HTERT RPE-1 (cell line): ENCODE data around the gene PTH2R.
"Not testable (repeated sequence)": the region's sequence is repeated elsewhere in the genome, so short reads cannot be mapped to it uniquely, and the experiment has no call there.

Source experiments
- in situ Hi-C: fragments of 300-500 bp; cut with MboI; formaldehyde crosslinking; loops from 4 replicates; pipeline ENCODE4 v1.14.3; 2020; ENCODE audit warnings: low sequenced_read_pairs

Gene PTH2R

DNA sequence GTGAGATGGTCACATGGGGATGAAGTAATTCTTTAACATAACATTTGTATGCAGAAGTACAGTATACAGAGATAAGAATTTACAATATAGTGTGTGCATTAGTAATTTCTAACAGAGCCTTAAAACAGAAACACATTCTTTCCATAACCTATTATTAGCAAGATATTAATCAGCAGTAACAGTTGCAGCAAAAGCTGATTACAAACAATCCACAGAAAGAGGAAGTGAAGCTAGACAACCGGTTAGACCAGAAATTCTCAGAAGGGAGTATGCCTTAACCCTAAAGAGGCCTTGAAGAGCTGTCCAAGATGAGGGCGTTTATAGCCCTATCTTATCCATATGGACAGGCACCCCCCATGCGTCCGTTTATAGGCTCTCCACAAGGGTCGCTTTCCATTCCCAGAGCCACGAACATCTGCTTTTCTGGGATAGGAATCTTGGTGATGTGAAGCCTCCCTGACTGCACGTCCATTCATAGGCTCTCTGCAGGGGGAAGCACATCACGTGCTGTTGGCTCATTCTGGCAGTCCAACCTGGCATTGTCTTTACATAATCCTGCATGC, 75.9 kb downstream of the PTH2R start:
- in situ Hi-C loops: not testable (repeated sequence)

DNA sequence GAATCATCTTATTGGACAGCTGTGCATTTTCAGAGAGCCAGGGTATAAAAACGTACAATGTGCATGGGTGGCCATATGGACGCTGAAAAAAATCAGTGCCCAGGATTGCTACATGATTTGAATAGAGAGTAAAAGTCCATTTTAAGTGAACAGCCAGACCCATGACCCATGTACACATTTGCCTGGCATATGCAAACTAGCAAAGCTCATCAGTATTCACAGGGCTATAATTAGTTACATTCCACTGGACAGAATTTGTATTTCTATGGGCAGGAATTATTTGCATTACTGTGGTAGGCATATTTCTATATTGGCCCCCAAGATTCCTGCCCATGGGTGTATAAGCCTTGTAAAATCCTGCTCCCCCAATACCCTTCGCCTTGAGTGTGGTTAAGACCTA, 78.8 kb downstream of the PTH2R start:
- in situ Hi-C loops: no loop called here

DNA sequence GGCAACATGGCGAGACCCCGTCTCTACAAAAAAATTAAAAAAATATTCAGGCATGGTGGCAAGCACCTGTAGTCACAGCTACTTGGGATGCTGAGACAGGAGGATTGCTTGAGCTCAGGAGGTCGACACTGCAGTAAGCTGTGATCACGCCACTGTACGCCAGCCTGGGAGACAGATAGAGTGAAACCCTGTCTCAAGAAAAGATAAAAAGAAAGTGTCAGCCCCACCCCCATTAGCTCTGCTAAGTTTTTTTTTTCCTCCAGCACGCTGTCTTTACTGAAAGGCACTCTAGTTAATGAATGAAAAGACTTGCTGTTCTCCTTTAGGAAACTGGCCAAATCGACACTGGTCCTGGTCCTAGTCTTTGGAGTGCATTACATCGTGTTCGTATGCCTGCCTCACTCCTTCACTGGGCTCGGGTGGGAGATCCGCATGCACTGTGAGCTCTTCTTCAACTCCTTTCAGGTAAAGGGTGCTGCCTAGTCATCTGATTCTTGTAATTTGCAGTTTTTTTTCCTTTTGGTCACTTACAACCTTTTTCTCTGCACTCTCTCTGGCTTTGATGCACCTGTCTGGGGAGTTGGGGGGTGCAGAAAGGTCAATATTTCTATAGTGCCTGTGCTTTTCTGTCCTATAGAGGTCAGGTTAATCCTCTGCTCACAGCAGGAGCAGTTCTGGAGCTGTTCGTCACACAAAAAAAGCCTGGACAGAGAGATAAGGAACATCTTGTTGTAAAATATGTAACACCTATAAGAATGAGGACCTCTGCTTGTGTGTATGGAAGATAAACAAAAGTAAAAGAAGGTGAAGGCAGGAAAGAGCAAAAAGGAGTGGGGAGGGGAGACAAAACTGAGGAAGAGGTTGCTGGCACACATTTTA, 82.3 kb downstream of the PTH2R start:
- in situ Hi-C loops: no loop called here

DNA sequence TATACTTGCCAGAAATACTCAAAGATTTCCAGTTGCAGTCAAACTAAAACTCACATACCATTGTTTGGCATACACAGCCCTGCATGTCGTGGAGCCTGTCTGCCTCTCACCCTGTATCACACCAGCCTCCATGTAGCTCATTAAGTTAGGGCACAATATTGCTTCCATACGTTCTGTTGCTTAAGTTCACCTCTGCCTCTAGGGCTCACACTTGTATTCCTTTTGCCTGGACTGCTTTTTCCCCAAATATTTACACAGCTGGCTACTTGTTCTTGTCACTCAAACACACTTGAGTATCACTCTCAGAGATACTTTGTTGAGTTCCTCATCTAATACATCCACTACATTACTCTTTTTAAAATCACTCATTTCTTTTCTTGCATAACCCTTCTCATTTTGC, 83.1 kb downstream of the PTH2R start:
- in situ Hi-C loops: no loop called here

DNA sequence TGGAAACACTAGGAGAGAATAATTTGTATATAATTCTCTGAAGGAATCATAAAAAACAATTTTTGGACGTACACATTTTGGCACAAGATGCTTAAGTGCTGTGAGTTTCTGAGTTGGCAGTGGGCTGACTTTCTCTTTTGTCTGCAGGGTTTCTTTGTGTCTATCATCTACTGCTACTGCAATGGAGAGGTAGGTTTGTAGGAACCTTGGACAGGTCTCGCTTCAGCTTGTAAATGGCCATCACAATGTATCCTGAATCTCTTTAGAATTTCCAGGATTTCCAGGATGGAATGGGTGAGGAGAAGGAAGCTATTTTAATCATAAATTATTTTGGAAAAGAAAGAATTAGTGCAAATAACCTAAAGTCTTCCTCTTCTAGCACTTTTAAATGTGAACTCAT, 83.9 kb downstream of the PTH2R start:
- in situ Hi-C loops: no loop called here

DNA sequence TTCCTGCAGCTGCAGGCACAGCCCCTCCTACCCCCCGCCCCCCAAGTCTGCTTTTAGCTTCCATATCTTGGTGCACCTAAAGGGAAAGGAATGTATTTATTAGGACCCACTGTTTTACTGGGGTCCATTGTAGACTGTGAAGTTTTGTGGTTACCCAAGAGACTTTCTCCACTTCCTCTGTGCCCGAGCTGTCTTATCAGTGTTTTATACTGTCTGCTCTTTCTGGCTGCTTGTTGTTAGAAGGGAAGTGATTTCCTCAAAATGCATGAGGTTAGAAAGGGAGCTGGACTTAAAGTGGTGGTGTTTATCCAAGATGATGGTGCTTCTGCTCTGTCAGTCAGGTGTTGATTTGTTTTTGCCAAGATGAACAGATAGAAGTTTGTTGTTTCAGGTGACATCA, 85.0 kb downstream of the PTH2R start:
- in situ Hi-C loops: no loop called here

DNA sequence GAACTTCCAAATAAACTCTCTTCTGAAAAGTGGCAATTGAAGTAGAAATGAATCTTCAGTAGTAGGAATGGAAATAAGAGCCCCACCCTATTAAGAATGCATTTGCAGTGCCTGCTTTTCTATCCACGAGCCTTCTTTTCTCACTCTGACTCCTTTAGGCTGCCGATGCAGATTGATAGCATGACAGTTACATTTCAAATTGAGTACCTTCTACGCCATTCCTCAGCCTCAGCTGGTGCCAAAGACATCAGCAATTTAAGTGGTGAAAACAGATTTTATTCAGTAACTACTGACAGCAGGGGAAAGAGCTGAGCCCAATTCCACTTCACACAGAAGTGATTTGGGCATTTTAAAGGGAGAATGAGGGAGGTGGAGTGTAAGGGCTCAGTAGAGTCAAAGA, 85.5 kb downstream of the PTH2R start:
- in situ Hi-C loops: no loop called here

DNA sequence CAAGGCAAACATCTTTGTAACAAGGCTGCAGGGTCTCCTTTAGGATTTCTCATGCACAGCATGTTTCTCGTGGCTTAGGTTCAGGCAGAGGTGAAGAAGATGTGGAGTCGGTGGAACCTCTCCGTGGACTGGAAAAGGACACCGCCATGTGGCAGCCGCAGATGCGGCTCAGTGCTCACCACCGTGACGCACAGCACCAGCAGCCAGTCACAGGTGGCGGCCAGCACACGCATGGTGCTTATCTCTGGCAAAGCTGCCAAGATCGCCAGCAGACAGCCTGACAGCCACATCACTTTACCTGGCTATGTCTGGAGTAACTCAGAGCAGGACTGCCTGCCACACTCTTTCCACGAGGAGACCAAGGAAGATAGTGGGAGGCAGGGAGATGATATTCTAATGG, 86.6 kb downstream of the PTH2R start:
- in situ Hi-C loops: no loop called here

DNA sequence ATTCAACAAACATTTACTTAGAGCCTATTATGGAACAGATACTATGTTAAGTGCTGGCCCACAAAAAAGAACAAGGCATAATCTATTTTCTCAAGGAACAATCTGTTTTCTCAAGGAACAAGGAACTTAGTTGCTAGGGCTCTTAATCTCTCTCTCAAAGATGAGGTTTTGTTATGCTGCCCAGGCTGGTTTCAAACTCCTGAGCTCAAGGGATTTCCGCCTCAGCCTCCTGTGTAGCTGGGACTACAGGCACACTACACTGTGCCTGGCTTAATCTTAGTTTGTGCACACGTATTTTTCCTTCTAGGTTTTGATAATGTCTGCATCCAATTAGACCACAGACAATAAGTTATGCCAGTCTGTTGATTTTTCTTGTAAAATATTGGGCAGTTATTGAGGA, 89.5 kb downstream of the PTH2R start:
- in situ Hi-C loops: no loop called here

DNA sequence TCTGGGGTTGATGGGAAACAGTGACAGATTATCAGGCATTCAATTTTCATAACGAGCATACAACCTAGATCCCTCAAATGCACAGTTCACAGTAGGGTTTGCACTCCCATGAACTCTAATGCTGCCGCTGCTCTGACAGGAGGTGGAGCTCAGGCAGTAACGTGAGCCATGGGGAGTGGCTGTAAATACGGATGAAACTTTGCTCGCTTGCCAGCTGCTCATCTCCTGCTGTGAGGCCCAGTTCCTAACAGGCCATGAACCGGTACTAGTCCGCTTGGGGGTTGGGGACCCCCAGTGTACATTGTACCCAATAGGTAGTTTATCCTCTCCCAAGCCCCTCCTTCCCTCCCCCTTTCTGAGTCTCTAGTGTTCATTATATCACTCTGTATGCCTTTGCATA, 94.6 kb downstream of the PTH2R start:
- in situ Hi-C loops: no loop called here

DNA sequence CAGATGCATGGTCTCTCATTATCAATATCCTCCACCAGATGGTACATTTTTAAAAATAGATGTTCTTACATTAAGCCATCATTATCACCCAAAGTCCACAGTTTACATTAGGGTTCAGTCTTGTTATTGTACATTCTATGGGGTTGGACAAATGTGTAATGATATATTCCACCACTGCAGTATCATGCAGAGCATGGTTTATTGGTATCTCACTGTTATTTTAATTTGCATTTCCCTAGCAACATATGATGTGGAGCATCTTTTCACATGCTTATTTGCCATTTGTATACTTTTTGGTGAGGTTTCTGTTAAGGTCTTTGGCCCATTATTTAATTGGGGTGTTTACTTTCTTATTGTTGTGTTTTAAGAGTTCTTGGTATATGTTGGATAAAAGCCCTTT, 95.7 kb downstream of the PTH2R start:
- in situ Hi-C loops: no loop called here

DNA sequence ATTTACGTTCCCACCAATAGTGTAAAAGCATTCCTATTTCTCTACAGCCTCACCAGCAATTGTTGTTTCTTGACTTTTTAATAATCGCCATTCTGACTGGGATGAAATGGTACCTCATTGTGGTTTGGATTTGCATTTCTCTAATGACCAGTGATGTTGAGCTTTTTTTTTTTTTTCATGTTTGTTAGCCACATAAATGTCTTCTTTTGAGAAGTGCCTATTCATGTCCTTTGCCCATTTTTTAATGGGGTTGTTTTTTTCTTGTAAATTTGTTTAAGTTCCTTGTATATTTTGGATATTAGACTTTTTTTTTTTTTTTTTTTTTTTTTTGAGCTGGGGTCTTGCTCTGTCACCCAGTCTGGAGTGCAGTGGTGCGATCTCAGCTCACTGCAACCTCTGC, 98.8 kb downstream of the PTH2R start:
- in situ Hi-C loops: not testable (repeated sequence)

DNA sequence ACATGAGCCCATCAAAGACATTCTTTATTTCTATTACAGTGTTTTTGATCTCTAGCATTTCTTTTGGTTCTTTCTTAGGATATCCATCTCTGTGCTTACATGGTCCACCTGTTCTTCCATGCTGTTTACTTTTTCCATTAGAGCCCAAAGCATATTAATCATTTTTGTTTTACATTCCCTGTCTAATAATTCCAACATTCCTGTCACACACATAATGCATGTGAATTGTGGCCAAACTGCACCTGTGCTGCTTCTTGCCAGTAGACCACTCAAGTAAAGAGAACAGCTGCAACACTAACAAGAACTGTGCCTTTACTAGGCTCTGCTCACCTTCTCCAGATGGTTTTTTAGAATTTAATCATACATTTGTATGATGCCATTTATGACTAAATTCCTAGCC, 103.0 kb downstream of the PTH2R start:
- in situ Hi-C loops: no loop called here

DNA sequence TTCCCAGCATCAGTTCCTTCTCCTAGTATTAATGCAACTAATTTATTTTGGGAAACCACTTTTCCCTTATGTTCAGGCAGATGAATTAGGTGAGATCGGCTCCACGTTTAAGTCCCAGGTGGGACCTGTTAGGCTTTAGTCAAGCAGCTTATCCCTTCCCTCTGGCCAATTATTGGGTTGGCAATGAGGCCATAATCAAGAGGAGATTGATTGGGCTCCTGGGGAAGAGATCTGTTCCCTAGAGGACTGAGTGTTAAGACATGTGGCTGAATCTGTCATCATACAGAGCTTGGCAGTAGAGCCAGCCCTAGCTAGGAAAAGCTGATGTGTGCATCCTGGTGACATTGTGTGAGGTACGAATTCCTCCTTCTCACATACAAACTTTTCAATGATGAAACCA, 104.4 kb downstream of the PTH2R start:
- in situ Hi-C loops: no loop called here

DNA sequence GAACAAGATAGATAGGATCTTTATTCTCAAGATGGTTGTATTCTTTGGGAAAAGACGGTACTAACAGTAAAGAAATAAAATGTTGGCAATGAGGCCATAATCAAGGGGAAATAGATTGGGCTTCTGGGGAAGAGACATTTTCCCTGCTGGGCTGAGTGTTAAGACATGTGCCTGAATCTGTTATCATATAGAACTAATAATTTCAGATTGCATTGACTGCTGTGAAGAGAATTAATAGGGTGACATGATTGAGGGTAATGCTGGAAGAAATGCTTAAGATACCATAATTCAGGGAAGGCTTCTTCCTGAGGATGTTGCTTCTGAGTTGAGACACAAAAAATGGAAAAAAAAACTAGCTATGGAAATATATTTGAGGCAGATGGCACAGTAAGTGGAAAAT, 105.0 kb downstream of the PTH2R start:
- in situ Hi-C loops: no loop called here

DNA sequence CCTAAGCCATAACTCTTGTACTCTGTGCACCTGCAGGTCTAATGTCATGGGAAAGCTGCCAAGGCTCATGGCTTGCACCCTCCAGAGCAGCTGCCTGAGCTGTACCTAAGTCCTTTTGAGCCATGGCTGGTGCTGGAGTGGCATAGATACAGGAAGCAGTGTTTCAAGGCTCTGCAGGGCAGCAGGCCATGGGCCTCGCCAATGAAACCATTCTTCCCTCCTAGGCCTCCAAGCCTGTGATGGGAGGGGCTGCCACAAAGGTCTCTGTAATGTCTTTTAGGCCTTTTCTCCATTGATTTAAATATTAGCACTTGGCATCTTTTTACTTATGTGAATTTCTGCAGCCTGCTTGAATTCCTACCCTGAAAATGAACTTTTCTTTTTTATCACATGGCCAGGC, 108.5 kb downstream of the PTH2R start:
- in situ Hi-C loops: no loop called here

DNA sequence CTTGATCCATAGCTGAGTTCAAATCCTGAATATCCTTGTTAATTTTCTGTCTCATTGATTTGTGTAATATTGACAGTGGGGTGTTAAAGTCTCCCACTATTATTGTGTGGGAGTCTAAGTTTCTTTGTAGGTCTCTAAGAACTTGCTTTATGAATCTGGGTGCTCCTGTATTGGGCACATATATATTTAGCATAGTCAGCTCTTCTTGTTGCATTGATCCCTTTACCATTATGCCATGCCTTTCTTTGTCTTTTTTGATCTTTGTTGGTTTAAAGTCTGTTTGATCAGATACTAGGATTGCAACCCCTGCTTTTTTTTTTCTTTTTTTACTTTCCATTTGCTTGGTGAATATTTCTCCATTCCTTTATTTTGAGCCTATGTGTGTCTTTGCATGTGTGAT, 116.5 kb downstream of the PTH2R start:
- in situ Hi-C loops: not testable (repeated sequence)

DNA sequence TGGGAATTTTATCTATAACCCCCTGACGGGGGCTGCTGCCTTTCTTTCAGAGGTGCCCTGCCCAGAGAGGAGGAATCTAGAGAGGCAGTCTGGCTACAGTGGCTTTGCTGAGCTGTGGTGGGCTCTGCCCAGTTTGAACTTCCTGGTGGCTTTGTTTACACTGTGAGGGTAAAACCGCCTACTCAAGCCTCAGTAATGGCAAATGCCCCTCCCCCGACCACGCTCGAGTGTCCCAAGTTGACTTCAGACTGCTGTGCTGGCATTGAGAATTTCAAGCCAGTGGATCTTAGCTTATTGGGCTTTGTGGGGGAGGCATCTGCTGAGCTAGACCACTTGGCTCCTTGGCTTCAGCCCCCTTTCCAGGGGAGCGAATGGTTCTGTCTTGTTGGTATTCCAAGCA, 118.6 kb downstream of the PTH2R start:
- in situ Hi-C loops: not testable (repeated sequence)

DNA sequence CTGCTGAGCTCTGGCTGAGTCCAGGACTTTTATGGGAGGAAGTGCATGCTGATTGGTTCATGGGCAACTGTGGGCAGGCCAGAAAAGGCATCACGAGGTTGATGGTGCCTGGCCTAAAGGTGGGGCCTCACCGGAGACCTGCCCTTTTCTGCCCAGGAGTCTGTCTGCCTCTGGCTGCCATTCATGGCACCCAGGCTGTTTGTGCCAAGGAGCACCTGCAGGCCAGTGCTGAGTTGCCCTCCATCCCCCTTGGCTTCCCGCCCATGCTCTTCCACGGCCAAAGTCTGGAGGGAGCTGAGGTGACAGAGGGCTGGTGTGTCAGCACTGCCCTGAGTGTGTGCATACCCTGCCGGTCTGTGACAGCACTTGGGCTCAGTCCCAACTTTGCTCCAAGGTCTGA, 123.2 kb downstream of the PTH2R start:
- in situ Hi-C loops: no loop called here

DNA sequence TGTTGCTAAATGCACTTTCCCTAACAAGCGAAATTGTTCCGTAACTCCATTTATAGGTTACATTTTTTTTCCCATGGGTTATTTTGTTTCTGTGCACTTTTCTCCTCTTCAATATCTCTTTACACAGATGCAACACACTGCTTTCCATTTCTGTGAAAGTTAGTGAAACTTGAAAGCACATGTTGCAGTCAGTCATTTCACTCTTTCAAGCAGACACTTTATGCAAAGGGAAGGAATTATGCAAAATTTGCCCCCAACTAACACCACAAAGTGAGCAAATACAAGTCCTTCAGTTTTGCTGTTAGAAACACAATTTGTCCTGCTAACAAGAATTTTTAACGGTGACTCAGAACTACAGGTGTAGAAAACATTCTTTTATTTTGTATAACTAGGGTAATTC, 124.8 kb downstream of the PTH2R start:
- in situ Hi-C loops: no loop called here

DNA sequence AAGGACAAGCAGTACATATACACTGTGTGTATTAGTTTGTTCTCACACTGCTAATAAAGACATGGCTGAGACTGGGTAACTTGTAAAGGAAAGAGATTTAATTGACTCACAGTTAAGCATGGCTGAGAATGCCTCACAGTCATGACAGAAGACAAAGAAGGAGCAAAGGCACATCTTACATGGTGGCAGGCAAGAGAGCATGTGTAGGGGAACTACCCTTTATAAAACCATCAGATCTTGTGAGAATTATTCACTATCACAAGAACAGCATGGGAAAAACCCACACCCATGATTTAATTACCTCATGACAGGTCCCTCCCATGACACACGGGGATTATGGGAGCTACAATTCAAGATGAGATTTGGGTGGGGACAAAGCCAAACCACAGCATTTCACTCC, 129.0 kb downstream of the PTH2R start:
- in situ Hi-C loops: not testable (repeated sequence)

DNA sequence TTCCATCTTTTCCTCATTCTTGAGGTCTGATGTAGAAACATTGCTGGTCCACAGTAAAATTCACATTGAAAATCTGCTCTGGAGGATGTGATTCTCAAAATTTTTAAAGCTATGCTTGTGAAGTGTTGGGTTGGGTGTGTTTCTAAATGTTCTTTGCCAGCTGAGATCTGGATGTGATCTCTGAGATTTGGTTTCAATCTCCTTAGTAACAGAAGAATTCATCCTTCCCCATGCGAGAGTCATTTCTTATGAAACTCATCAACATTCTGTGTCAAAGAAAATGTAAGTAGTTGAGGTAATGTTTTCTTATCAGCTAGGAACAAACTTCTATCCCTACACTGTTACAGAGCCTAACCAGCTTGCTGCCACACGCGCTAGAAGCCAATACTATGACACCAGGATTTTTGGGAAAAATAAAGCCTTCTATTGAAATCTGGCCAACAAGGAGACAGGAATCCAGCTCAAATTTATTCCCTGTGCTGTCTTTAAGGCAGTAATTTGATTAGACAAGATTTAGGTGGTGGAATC, 134.9 kb downstream of the PTH2R start:
- in situ Hi-C loops: no loop called here
